ENCODE data around the gene MEPCE. TPM values are rescaled to one million over a fixed set of nuclear protein-coding genes. Genes with fewer than 3 reads are reported as not detected.
A peak's percentile ranks its signal among the peaks of the same experiment; 100 is the strongest.
"Not testable (repeated sequence)": the region's sequence is repeated elsewhere in the genome, so short reads cannot be mapped to it uniquely, and the experiment has no call there.

The MEPCE gene
- total and polyA plus RNA-seq, 9 donors, result 29.4 to 60.6 (median 44.7) TPM

GRCh38 chr7:100449190-100449795 lies 19.7 kb downstream of the MEPCE start:
- intact Hi-C loops (cut with DNase I), result no loop called here
- Histone ChIP-seq H3K27me3 (no peaks in the 10 kb centered on the region), H3K36me3 (no peaks in the 10 kb centered on the region), H3K27ac (peak overlapping the region; percentile 3 to 45), H3K4me3 (no peak overlapping the region), H3K4me1 (ENCODE audit: insufficient read depth) (peaks cover 2% of the 10 kb centered on the region), H3K9me3 (no peaks in the 10 kb centered on the region)
- DNase-seq, result peak in 2 of 5 donors; percentile 37 to 55
- no peak for TF ChIP-seq EP300 (IDR thresholded peaks at IDR 0.05)
- no peak for TF ChIP-seq POLR2A (IDR thresholded peaks at IDR 0.05)
- TF ChIP-seq CTCF (IDR thresholded peaks at IDR 0.05), result no peak
- 72 to 79% (median 77%) methylated on average over 13 of the region's 13 CpGs for WGBS, 3 donors

GRCh38 chr7:100452513-100452912 lies 22.9 kb downstream of the MEPCE start:
- Histone ChIP-seq H3K4me1 (ENCODE audit: insufficient read depth) (peaks cover 2% of the 10 kb centered on the region), H3K9me3 (no peaks in the 10 kb centered on the region), H3K36me3 (no peaks in the 10 kb centered on the region), H3K27ac (no peak overlapping the region), H3K4me3 (no peak overlapping the region), H3K27me3 (no peaks in the 10 kb centered on the region)
- WGBS, 3 donors, result 76 to 84% (median 81%) methylated on average over 3 of the region's 3 CpGs
- no peak for TF ChIP-seq EP300 (IDR thresholded peaks at IDR 0.05)
- TF ChIP-seq CTCF (IDR thresholded peaks at IDR 0.05), result no peak
- no peak for TF ChIP-seq POLR2A (IDR thresholded peaks at IDR 0.05)
- intact Hi-C loops (cut with DNase I), result no loop called here
- DNase-seq, result no peak

- H3K36me3 ChIP-seq; H3K4me3 ChIP-seq; intact Hi-C loops (cut with DNase I); H3K27me3 ChIP-seq; H3K9me3 ChIP-seq; DNase-seq; H3K27ac ChIP-seq; H3K4me1 ChIP-seq (ENCODE audit: insufficient read depth): not testable (repeated sequence)
- WGBS, 3 donors, result 91 to 94% (median 93%) methylated on average over 8 of the region's 8 CpGs
Observed at GRCh38 chr7:100453854-100454253, 24.2 kb downstream of the MEPCE start.

GRCh38 chr7:100455206-100455605 lies 25.6 kb downstream of the MEPCE start:
- no peak overlapping the region for H3K4me3 ChIP-seq
- no peak overlapping the region for H3K27ac ChIP-seq
- H3K9me3 ChIP-seq, result no peaks in the 10 kb centered on the region
- no peak for TF ChIP-seq EP300 (IDR thresholded peaks at IDR 0.05)
- no peak for TF ChIP-seq CTCF (IDR thresholded peaks at IDR 0.05)
- no peak for TF ChIP-seq POLR2A (IDR thresholded peaks at IDR 0.05)
- WGBS, 3 donors, result 83 to 93% (median 89%) methylated on average over 3 of the region's 3 CpGs
- intact Hi-C loops (cut with DNase I), result no loop called here
- DNase-seq, result no peak
- H3K27me3 ChIP-seq, result no peaks in the 10 kb centered on the region
- no peaks in the 10 kb centered on the region for H3K36me3 ChIP-seq
- H3K4me1 ChIP-seq (ENCODE audit: insufficient read depth), result peaks cover 2% of the 10 kb centered on the region

GRCh38 chr7:100456562-100456961 lies 26.9 kb downstream of the MEPCE start:
- TF ChIP-seq CTCF (IDR thresholded peaks at IDR 0.05) (no peak), POLR2A (IDR thresholded peaks at IDR 0.05) (no peak), EP300 (IDR thresholded peaks at IDR 0.05) (no peak)
- no peaks in the 10 kb centered on the region for H3K27me3 ChIP-seq
- 87 to 91% (median 87%) methylated on average over 14 of the region's 14 CpGs for WGBS, 3 donors
- H3K36me3 ChIP-seq, result no peaks in the 10 kb centered on the region
- no peak for DNase-seq
- intact Hi-C loops (cut with DNase I), result no loop called here
- H3K4me1 ChIP-seq (ENCODE audit: insufficient read depth), result no peaks in the 10 kb centered on the region
- no peak overlapping the region for H3K27ac ChIP-seq
- no peak overlapping the region for H3K4me3 ChIP-seq
- no peaks in the 10 kb centered on the region for H3K9me3 ChIP-seq
